WTC11 (cell line): ENCODE data around the gene FUT6. TPM values are rescaled to one million over a fixed set of nuclear protein-coding genes. Genes with fewer than 3 reads are reported as not detected.
A peak's percentile ranks its signal among the peaks of the same experiment; 100 is the strongest.

Experiments
- ATAC-seq: fragments of 200-7000 bp; cut with Tn5 transposase; 2 replicates; pipeline ENCODE4 v1.10.0; 2021; ENCODE audit warnings: mild to moderate bottlenecking, moderate library complexity
- CTCF ChIA-PET: fragments of 300-600 bp; sonication (Branson Sonifier 250); formaldehyde crosslinking; loops from one replicate; lab custom pipeline; 2021; ENCODE audit warnings: antibody characterized with exemption; lab: Charles Lee
- POLR2A ChIA-PET: fragments of 350-600 bp; sonication (Branson Sonifier 250); formaldehyde crosslinking; loops from one replicate; lab custom pipeline; 2021; ENCODE audit warnings: antibody characterized with exemption; lab: Charles Lee
- DNase-seq: peaks from one replicate; pipeline ENCODE4 v3.0.0; 2021; ENCODE audit warnings: low spot score
- H3K27ac Mint-ChIP-seq: 2 replicates; pipeline ENCODE4 v1.8.0; 2021; ENCODE audit warnings: mixed read lengths
- H3K27me3 Mint-ChIP-seq: 2 replicates; pipeline ENCODE4 v1.8.0; 2021; ENCODE audit warnings: low read depth, mild to moderate bottlenecking, moderate library complexity, mixed read lengths
- H3K36me3 Mint-ChIP-seq: 2 replicates; pipeline ENCODE4 v1.8.0; 2021; ENCODE audit warnings: mixed read lengths
- H3K4me1 Mint-ChIP-seq: 2 replicates; pipeline ENCODE4 v1.8.0; 2022; ENCODE audit warnings: mixed read lengths
- H3K4me3 Mint-ChIP-seq: 2 replicates; pipeline ENCODE4 v1.8.0; 2021; ENCODE audit warnings: mild to moderate bottlenecking, moderate library complexity, mixed read lengths
- H3K9me3 Mint-ChIP-seq: 2 replicates; pipeline ENCODE4 v1.8.0; 2021; ENCODE audit warnings: mixed read lengths
- AR ChIP-seq: fragments of 250-450 bp; sonication (Bioruptor Pico); IDR thresholded peaks from 2 replicates; pipeline ENCODE4 v1.9.0; 2021; ENCODE audit warnings: mild to moderate bottlenecking
- CREB1 ChIP-seq: sonication (generic); formaldehyde crosslinking; IDR thresholded peaks from 2 replicates; pipeline ENCODE4 v1.8.0; 2023; ENCODE audit warnings: mild to moderate bottlenecking, missing genetic modification reagents
- CREM ChIP-seq: sonication (generic); formaldehyde crosslinking; IDR thresholded peaks from 2 replicates; pipeline ENCODE4 v1.8.1; 2022; ENCODE audit warnings: mild to moderate bottlenecking, missing genetic modification reagents, moderate library complexity
- ERG ChIP-seq: fragments of 250-450 bp; sonication (Bioruptor Pico); IDR thresholded peaks from 2 replicates; pipeline ENCODE4 v1.8.0; 2021; ENCODE audit warnings: mild to moderate bottlenecking
- ESRRA ChIP-seq: sonication (generic); formaldehyde crosslinking; IDR thresholded peaks from 2 replicates; pipeline ENCODE4 v1.8.1; 2022; ENCODE audit warnings: mild to moderate bottlenecking, missing genetic modification reagents, borderline replicate concordance
- IRF1 ChIP-seq: sonication (generic); formaldehyde crosslinking; IDR thresholded peaks from 2 replicates; pipeline ENCODE4 v1.8.0; 2023; ENCODE audit warnings: missing genetic modification reagents
- KAT7 ChIP-seq: sonication (generic); formaldehyde crosslinking; IDR thresholded peaks from 2 replicates; pipeline ENCODE4 v1.8.1; 2023; ENCODE audit warnings: missing genetic modification reagents, mild to moderate bottlenecking, borderline replicate concordance
- PRDM15 ChIP-seq: sonication (generic); formaldehyde crosslinking; IDR thresholded peaks from 2 replicates; pipeline ENCODE4 v1.8.0; 2022; ENCODE audit warnings: missing genetic modification reagents
- PREB ChIP-seq: sonication (generic); formaldehyde crosslinking; IDR thresholded peaks from 2 replicates; pipeline ENCODE4 v1.8.1; 2022; ENCODE audit warnings: mild to moderate bottlenecking, missing genetic modification reagents, moderate library complexity, borderline replicate concordance
- RELA ChIP-seq: sonication (generic); formaldehyde crosslinking; IDR thresholded peaks from 2 replicates; pipeline ENCODE4 v1.8.1; 2022; ENCODE audit warnings: missing genetic modification reagents, mild to moderate bottlenecking, borderline replicate concordance
- SMAD3 ChIP-seq: sonication (generic); formaldehyde crosslinking; IDR thresholded peaks from 2 replicates; pipeline ENCODE4 v1.8.0; 2022; ENCODE audit warnings: missing genetic modification reagents, mild to moderate bottlenecking, borderline replicate concordance
- SMAD4 ChIP-seq: sonication (generic); formaldehyde crosslinking; IDR thresholded peaks from 2 replicates; pipeline ENCODE4 v1.8.0; 2022; ENCODE audit warnings: mild to moderate bottlenecking, missing genetic modification reagents
- SP1 ChIP-seq: sonication (generic); formaldehyde crosslinking; conservative IDR thresholded peaks from 2 replicates; pipeline ENCODE4 v1.8.1; 2022; ENCODE audit warnings: missing genetic modification reagents
- ZBTB43 ChIP-seq: sonication (generic); formaldehyde crosslinking; IDR thresholded peaks from 2 replicates; pipeline ENCODE4 v1.8.1; 2023; ENCODE audit warnings: mild to moderate bottlenecking, missing genetic modification reagents
- ZNF121 ChIP-seq: sonication (generic); formaldehyde crosslinking; IDR thresholded peaks from 2 replicates; pipeline ENCODE4 v1.8.0; 2023; ENCODE audit warnings: missing genetic modification reagents
- ZNF138 ChIP-seq: sonication (generic); formaldehyde crosslinking; conservative IDR thresholded peaks from 2 replicates; pipeline ENCODE4 v1.8.1; 2022; ENCODE audit warnings: mild to moderate bottlenecking, moderate library complexity, missing genetic modification reagents
- ZNF263 ChIP-seq: sonication (generic); formaldehyde crosslinking; IDR thresholded peaks from 2 replicates; pipeline ENCODE4 v1.8.1; 2022; ENCODE audit warnings: low read depth, mild to moderate bottlenecking, moderate library complexity, missing genetic modification reagents
- ZNF396 ChIP-seq: fragments of 250-450 bp; sonication (Bioruptor Pico); IDR thresholded peaks from 2 replicates; pipeline ENCODE4 v1.8.0; 2021; ENCODE audit warnings: mild to moderate bottlenecking, moderate library complexity, borderline replicate concordance
- ZNF423 ChIP-seq: fragments of 250-450 bp; sonication (Bioruptor Pico); IDR thresholded peaks from 2 replicates; pipeline ENCODE4 v2.1.2; 2022; ENCODE audit warnings: mild to moderate bottlenecking, moderate library complexity
- ZNF671 ChIP-seq: fragments of 250-450 bp; sonication (Bioruptor Pico); IDR thresholded peaks from 2 replicates; pipeline ENCODE4 v1.8.0; 2021; ENCODE audit warnings: mild to moderate bottlenecking
- total RNA-seq: library from RNA; stranded (reverse); gene quantifications from 3 replicates; pipeline ENCODE4 v1.2.3, GENCODE V29; 2021
- TF ChIP-seq, protein P1 (sequence below): fragments of 250-450 bp; sonication (Bioruptor Pico); IDR thresholded peaks from 2 replicates; pipeline ENCODE4 v1.9.0; 2021; ENCODE audit warnings: mild to moderate bottlenecking

Gene FUT6
- total RNA-seq, 1 experiment from 2014 or later = not detected

DNA sequence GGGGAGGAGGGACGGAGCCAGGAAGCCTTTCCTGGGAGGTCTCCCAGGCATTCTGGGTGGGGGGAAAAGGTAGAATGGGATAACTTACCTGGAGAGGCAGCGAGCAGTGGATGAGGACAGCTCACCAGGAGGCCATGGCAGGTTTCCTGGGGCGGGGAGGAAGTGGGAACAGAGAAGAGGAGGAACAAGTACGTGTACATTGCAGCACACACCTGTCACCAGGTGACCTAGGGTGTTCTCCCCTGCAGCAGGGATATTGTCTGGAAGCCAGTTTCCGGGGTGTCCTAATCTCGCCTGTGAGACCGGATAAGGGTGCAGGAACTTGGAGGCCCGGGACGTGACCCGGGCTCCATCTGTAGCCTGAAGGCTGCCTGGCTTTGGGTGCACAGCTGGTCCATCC, 11.8 kb upstream of the FUT6 start, which contains the start of gene FUT3:
FUT3 (minus strand) TSS at position 148 of the 400 bp plus-strand sequence.
- Mint-ChIP-seq H3K27me3 (peaks cover 9% of the 10 kb centered on the region), H3K36me3 (no peaks in the 10 kb centered on the region), H3K4me3 (no peak within 1 kb of the TSS), H3K9me3 (peaks cover 5% of the 10 kb centered on the region), H3K4me1 (no peaks in the 10 kb centered on the region), H3K27ac (no peak within 1 kb of the TSS)
- ChIA-PET CTCF (interaction anchor here (1.1 kb wide), 1 partner anchor 171 kb away, joined by 3 read pairs; no protein-coding TSS in a partner anchor), POLR2A (no interaction called here)
- no peak for TF ChIP-seq ERG (CRISPR knock-in tag)
- ATAC-seq (no peak), DNase-seq (no peak)

DNA sequence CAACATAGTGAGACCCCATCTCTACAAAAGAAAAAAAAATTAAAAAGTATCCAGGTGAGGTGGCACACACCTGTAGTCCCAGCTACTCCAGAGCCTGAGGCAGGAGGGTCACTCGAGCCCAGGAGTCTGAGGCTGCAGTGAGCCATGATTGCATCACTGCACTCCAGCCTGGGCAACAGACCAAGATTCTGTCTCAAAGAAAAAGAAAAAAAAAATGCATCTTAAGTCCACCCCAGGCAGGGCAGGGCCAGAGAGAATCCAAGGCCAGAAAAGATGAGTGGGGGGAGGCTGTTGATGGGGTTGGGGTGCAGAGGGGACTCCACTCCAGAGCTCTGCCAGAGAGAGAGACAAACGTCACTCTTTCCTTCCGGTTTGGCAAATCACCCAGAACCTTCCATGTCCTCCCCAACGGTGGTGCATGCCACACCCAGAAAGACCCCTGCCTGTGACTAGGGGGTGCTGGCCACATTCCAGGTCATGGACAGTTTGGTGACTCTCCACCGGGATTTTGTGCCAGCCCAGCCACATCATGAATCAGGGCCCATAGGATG, 11.3 kb upstream of the FUT6 start:
- POLR2A ChIA-PET = no interaction called here
- no peaks in the 10 kb centered on the region for H3K36me3 Mint-ChIP-seq
- H3K4me1 Mint-ChIP-seq = no peaks in the 10 kb centered on the region
- peaks cover 6% of the 10 kb centered on the region for H3K9me3 Mint-ChIP-seq
- DNase-seq = no peak
- H3K27ac Mint-ChIP-seq = no peak overlapping the region
- H3K4me3 Mint-ChIP-seq = no peak overlapping the region
- TF ChIP-seq PRDM15 (CRISPR knock-in tag) (peak; percentile 57; the same call in 1 of the 2 replicates), ZNF121 (CRISPR knock-in tag) (no peak)
- TF ChIP-seq, all 79 proteins: peak for 1
- ATAC-seq = no peak
- H3K27me3 Mint-ChIP-seq = peaks cover 9% of the 10 kb centered on the region
- CTCF ChIA-PET = interaction anchor here (1.1 kb wide), 1 partner anchor 172 kb away, joined by 3 read pairs; no protein-coding TSS in a partner anchor

GRCh38 chr19:5850189-5850588, 10.7 kb upstream of the FUT6 start:
- H3K4me3 Mint-ChIP-seq = no peak overlapping the region
- ATAC-seq = no peak
- H3K9me3 Mint-ChIP-seq = peaks cover 6% of the 10 kb centered on the region
- H3K36me3 Mint-ChIP-seq = no peaks in the 10 kb centered on the region
- no peak for DNase-seq
- H3K4me1 Mint-ChIP-seq = no peaks in the 10 kb centered on the region
- POLR2A ChIA-PET = no interaction called here
- peaks cover 9% of the 10 kb centered on the region for H3K27me3 Mint-ChIP-seq
- no peak overlapping the region for H3K27ac Mint-ChIP-seq
- CTCF ChIA-PET = no interaction called here
- TF ChIP-seq ZNF138 (CRISPR knock-in tag) (no peak), RELA (CRISPR knock-in tag) (no peak), SMAD3 (CRISPR knock-in tag) (no peak), ZBTB43 (CRISPR knock-in tag) (no peak), ZNF263 (CRISPR knock-in tag) (no peak), ZNF671 (CRISPR knock-in tag) (no peak), KAT7 (no peak), CREM (CRISPR knock-in tag) (no peak), ZNF396 (CRISPR knock-in tag) (no peak), SP1 (CRISPR knock-in tag) (no peak), IRF1 (no peak), CREB1 (no peak), AR (CRISPR knock-in tag) (no peak), ESRRA (no peak), PREB (CRISPR knock-in tag) (no peak), SMAD4 (CRISPR knock-in tag) (no peak), ZNF423 (CRISPR knock-in tag) (no peak)
- TF ChIP-seq, protein P1, sequence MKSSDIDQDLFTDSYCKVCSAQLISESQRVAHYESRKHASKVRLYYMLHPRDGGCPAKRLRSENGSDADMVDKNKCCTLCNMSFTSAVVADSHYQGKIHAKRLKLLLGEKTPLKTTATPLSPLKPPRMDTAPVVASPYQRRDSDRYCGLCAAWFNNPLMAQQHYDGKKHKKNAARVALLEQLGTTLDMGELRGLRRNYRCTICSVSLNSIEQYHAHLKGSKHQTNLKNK (CRISPR knock-in tag) = no peak
